Endometrium (tissue), 2 donors: ENCODE results near the gene FEZF1.

Source experiments
- FAIRE-seq: peaks from 2 replicates; lab custom pipeline; 2012; peaks lifted over from hg19 to GRCh38; lab: Jason Lieb, UNC
- donor health status: control.
- donor health status: control.

The FEZF1 gene

DNA sequence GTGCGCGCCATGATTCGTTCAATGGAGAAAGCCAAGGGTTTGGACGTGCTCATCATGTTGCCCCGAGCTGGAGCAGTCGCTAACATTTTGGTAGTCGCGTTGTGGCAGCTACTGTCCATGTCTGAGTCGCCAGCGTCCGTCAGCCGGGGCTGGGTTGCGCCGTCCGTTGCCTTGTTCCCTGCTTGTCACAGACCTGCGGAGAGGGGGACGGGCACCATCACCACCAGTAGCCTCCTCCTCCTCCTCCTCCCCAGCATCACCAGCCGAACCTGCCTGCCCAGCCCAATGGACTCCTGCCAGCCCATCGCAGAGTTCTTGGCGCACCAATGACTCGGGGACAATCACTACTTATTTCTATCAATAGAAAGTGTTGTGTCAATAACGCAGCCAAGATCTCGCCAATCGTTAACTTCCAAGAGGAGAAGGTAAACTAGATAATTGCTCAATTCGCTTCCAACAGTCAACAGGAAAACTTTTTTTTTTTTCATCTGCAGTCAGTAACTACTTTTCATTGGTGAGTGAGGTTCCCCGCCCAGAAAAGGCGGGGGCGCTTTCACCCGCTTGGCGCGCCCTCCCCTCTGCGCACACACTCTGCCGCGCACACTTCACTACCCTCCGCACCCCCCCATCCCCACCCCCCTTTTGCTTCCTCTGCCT lies at the start of gene FEZF1:
FEZF1 (minus strand) TSS at position 432 of the 657 bp plus-strand sequence; CDS start at position 119, 313 bp downstream.
- no peak for FAIRE-seq

DNA sequence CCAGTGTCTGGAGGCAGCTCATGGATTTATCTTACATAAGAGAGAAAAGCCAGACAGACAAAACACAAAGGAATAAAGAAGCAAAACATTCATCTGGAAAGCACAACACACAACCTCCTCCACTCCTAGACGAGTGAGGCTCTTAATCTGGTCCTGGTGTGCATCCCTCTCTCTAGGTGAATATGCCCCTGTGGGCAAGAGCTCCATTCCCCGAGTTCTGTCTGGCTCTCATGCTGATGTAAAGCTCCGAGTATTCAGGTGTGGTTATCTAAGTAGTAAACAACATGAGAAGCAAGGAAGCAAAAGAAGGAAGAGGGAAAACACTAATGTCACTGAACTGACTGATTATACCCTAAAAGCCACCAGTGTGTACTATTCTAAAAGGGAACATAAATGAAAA lies 47.9 kb upstream of the FEZF1 start:
- no peak for FAIRE-seq

DNA sequence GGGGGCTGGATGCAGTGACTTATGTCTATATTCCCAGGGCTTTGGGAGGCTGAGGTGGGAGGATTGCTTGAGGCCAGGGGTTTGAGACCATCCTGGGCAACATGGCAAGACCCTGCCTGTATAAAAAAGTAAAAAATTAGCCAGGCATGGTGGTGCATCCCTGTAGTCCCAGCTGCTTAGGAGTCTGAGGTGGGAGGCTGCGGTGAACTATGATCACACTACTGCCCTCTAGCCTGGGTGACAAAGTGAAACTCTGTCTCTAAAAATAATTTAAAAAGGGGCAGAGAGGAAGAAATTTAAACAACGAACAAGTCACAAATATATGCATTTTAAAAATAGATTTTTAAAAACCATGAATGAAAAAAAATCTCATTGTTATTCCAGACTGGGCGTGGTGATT lies 46.2 kb upstream of the FEZF1 start:
- no peak for FAIRE-seq

DNA sequence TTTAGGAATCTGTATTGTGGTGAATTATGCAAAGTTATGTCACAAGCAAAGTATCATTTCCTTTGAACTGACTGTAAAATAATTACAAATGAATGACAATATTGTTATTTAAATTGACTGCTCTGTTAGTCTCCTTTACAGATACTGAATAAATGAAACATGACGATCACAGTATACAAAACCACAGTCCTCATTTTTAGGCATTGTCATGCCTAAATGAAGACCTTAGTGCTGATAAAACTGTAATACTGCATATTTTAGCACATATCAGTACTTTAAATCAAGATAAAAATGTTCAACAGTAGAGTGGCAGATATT lies 39.7 kb upstream of the FEZF1 start:
- FAIRE-seq = no peak

DNA sequence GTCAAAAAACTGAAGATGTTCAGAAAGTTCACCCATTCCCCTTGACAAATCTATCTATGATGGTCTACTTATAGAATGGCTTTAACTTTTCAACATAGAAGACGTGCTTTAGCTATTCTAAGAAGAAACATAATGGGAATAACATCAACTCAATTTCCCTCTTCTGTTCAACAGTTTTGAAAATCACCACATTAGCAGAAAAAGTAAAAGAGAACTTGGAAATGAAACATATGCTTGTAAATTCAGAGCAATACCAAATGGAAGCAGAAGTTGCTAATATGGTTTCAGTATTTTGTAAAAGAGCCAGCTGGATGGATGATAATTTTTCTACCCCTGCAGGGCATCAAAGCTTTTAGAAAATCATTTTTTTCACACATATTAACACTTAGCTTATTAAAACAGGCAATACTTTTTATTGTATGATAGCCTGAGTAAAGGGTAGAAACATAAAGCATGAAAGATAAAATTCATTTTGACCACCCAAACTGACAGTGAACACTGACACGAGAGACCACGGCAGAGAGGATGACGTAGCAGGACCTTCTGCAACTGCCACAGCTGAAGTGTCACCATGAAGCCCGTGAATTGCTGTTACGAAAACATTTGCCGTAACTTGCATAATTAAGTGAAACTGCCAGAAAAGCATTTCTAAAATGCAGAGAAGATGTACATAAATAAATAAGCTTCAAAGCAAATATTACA lies 39.2 kb upstream of the FEZF1 start:
- FAIRE-seq = no peak

DNA sequence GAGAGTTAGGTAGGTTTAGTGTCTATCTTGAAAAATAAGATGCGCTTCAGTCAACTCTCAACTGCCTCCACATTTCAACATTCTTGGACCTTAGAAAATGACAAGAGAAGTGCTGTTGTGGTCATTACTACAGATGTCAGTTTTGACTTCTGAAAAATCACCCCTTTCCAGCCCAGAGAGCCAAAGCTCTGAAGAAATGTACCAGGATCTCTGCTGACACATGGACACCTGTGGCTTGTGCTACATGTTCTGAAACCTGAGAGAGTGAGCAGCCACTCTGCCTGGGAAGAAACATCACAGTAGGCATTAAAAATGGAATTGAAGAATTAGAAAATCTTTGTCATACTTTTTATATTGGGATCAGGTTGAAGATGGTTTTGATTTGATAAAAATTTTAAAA lies 35.9 kb upstream of the FEZF1 start:
- FAIRE-seq = no peak

DNA sequence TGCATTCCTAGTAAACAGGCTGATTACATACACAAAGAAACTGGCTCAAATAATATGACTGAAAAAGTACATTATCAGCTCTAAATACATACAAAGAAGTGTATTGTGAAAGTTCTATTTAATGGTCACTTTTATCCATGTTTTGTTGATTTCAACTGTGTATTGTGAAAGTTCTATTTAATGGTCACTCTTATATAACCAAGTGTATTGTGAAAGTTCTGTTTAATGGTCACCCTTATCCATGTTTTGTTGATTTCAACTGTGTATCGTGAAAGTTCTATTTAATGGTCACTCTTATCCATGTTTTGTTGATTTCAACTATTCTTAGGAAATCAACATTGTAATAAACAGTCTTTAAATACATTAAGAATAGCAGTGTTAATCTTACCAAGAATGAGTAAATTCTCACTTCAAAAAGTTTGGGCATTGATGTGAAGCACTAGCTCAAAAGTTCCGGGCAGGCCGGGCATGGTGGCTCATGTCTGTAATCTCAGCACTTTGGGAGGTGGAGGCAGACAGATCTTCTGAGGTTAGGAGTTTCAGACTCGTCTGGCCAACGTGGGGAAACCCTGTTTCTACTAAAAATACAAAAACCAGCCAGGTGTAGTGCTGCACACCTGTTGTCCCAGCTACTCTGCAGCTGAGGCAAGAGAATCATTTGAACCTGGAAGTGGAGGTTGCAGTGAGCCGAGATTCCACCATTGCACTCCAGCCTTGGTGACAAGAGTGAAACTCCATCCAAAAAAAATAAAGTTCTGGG lies 34.8 kb upstream of the FEZF1 start:
- FAIRE-seq = no peak

DNA sequence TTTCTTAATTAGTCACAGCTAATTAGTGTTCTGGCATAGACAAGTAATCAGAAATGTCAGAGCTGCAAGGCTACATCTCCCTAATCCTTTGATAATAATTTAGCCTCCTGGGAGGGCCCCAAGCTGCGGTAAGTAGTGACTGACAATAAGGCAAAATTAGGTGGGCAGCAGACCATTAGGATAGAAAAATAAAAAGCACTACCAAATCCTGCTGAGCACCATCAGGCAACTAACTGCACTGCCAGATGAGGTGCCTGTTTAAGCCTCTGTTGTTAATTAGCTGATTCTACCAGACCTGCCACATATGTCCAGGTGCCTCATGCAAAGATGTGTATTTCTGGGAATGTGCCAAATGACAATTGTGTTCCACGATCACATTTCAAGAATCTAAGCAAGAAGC lies 32.5 kb upstream of the FEZF1 start:
- no peak for FAIRE-seq

DNA sequence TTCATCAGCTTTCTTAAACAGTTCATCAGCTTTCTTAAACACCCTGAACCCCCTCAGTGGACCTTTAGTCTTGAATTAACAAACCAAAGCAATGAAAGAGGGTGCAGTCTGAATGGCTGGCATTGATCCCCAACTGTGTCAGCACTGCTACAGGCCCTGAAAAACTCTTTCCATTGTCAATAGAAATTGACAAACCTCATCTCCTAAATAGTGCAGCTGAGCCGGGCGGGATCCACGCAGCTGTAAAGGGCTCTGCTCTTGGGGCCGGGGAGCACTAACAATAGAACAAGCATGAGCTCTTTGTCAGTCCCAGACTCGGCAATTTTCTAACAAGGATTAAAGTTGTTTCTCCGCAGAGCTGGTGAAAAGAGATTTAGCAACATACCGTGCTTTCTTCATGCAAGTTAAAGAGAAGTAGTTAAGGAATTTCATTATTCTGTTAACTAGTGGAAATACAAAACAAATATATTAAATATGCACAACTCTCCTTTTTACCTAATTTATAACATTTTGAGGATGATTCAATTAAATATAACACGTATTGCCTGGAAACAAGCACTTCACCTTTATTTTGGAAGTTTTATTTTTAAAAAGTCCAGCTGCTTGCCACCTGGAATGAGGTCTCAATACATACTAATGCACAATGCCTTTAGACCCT lies 24.7 kb upstream of the FEZF1 start:
- no peak for FAIRE-seq

DNA sequence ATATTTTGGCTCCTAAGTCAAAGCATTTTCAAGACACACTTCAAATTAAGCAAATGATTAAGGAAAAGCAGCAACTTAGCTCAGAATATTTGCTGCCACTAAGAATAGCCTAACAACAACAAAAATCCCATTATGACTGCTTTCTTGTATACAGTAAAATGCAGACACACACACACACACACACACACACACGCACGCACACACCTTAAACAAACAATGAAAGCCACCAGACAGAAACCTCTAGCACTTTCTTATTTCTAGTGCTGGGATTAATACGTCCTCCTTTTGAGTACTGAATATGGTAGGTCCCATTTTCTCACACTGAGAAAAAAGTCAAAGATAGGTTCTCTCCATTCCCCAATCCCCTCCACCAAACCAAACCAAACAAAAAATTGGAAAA lies 23.4 kb upstream of the FEZF1 start:
- no peak for FAIRE-seq

DNA sequence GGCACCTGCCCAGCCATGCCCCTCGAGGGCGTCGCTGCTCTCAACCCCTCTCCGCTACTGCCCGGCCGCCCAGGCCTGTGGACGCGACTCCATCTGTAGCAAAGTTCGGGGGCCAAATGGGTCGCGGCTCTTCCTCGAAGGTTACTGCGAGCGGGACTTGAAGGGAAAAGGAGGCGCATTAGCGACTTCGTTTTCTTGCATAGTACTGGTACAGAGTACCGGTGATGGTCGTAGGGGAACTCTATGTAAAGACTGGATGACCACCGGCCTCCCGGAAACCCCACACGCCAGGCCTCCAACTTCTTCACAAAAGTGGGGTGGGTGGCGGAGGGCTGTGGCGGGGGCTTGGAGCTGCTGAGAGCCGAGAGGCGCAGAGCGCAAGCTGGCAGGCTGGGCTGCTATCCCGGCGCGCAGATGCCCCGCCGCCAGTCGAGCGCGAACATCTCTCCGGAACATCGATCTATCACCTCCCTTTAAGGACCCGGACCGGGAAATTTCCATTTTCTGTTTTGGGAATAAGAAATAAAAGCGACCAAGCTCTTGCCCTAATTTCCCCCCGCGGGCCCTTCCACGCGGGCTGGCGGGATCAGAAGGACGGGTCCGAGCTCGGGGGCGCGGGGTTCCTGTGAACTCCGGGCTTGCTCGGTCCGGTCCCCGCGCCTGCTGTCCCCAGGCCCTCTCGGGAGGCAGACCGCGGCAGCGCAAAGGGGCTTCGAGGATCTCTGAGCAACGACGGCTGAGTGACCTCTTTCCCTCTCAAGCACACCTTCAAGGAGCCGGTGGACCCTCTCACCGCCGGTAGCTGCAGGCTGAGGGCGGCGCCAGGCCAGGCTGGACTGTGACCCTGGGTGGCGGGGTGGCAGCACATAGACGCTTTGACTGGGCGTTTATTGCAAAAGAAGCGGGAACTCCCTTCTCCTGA lies 12.2 kb upstream of the FEZF1 start:
- no peak for FAIRE-seq

DNA sequence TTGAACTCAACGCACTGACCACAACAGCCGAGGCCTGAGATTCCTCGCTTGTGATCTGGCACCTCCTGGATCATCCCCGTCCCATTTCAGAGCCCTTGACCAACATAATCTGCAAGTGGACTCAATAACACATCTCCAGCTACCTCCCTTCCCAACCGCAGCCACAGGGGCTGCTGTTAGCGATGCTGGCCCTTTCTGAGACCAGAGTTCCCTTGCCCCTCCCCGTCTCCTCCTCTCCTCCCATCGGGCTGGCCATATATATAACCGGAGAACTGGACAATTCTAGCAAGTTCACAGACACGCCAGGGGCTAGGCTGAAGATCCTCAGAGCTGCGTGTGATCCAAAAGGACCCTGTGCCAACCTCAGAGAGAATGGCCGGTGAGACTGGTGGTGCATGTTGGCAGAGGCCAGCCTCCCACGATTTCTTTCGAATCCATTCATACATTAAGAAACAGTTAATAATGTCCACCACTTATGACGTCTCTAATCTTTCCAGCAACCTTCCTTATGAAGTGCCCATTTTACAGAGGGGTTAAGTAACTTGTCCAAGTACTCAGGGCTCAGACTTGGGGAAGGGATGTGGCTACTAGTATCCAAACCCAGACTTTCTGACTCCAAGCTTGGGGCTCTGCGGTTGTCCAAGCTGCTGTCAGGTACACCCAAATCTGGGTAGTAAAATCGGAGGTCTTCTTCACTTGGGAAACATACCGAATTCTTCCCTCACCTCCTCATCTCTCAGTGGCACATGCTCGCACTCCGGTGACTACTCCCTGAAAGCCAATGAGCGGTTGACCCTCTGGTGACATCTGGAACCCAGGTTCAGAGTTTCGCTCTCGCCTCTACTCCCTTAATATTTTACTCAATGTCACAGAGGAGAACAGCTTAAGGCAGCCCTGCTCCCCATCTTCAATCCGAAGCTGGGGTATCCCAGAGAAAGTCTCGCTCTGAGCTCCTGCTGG lies 11.2 kb upstream of the FEZF1 start:
- no peak for FAIRE-seq

DNA sequence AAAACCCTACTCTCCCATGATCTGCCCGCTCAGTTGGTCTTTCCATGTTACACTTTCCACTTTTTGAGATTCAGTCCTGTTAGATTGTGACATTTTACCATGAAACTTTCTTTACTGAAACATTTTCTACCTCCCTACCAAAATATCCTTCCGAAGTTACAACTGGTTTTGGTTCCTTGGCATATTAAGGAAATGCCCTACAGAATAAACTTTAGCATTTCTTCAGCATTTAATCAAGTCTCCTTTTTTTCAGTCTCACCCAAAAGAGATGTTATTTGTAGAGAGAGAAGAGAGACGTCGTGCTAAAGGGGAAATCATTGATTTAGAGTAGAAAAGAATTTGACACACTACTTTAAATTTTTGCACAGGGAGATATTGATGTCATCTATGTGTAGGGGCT lies 9.7 kb upstream of the FEZF1 start:
- no peak for FAIRE-seq

DNA sequence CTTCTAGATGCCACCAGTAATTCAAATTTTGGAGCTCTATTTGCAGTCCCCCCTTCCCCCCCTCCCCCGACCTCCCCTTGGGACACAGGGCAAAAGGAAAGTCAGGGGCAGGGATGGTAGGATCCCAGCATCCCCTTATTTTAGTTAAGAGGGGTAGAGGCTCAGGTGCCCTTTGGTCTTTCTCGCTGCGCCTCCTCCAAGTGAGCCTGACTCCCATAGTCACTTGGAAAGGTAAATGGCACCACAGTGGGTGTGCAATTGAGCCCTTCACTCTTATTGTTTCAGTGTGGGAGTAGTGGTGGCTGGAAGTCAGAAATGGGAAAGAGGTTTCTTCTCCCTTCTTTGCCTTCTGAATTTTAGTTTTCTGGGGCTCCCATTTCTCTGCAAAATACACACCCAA lies 8.2 kb upstream of the FEZF1 start:
- no peak for FAIRE-seq

DNA sequence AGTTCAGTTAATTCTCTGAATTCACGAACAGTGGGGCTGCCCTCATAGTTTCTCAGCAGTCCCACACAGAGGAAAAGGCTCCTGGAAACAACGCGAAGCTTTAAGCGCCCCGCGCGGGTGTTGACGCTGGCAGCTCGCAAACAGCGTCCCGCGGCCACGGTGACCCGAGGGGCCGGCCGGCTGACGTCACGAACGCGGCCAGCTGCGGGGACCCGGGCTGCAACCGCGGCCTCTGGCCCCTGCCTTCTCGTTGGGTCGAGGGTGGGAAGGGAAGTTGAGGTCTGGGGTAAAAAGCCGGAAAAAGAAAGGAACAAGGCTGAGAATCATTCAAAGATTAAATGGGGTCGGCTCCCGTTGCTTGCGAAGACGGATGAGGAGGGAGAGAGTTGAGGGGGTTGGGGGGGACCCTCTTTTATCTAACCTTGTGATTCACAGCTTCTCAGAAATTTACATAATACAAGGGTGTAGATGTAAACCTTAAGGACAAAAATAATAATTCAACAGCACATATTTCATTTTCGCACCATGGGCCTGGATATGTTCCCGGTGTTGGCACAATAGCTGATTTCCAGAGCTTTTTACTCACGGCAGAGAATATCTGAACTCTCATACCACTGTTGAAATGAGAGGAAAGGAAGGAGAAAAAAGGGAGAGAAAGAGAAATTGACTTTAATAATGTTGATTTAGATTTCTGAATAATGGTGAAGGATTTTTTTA lies 7.3 kb upstream of the FEZF1 start:
- no peak for FAIRE-seq

DNA sequence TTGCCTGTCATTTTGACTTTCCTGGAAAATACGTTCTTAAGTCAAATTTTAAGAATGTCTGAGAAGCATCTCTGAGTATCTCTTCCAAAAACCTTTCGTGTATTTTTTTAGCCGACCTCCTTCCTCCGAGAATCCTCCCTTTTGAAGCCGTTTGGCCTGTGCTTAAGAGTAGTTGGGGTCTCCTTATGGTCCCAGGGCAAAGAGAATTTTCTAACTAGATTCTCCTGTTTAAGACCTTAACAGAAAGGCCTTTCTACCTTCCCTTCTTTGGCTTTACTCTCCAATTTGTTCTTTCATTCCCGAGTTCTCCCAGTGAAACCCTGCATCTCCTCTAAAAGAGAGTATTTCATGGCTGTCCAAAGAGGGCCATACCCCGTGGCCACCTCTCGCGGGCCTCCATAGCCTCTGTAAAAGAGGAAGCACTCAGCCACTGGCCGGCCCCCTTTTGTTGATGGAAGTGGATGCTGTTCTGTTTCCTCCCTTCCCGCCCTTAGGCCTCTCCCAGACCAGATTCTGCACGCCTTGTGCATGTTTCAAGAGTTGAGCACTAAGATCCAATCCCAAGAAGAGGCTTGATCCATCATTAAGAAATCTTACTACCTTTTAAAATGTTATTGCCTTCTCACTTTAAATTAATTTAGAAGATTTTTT lies 6.6 kb upstream of the FEZF1 start:
- FAIRE-seq = no peak

DNA sequence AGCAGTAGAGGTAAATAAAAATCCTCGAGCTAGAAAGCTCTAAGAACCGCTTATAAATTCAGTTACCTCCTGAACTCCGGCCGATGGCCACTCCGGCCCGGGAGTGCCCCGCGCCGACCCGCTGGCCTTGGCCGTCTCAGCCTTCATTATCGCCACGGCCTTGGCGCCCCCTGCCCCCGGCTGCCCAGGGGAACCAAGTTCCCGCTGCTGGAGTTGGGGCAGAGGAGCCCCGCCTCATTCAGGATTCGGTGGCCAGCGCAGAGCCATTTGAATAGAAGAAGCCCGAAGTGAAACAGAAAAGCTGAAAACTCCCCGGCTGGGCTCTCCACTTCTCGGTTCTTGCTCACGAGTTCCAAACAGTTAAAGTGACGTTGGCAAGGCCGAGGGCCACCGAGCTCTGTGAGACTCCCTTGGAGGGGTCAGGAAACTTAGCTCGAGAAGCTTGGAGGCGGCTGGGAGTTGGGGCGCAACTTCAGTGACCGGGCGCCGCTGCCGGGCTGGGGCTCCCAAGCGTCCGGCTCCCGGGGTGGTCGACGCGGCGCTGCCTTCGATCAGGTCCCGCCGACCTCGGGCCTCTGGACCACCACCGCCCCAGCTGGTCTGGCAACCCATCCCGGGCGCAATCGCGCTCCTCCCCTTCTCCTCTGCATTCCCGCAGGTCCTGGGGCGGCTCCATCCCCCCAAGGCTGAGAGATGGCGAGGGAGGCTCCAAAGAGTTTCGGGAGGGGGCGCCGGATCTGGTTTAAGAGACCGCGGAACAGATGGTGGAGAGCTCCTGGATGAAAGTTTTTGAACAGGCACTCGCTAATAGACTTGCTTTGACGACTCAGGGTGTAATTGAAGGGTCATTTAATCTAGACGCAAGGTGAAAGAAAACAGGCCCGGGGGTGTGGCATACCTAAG lies 5.8 kb upstream of the FEZF1 start:
- FAIRE-seq = no peak

DNA sequence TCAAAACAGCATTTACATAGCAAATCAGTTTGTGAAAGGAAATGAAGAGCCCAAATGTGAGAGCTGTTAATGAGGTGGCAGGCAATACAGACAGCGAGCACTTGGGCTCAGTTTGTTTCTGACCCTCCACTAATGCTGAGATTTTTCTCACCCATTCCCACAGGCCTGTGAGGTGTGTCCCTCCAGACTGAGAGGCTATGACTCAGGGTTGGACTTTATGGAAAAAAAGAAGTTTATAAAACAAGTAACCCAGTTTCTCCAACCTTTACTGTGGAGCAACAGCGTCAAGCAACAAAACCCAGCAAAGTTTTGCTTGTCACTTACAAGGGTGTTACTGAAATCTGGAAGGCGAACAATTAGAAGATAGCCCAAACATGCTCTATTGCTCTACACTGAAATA lies 4.9 kb upstream of the FEZF1 start:
- FAIRE-seq = no peak
